SU-DHL-6 (cell line): Measurements from ENCODE around the gene SOX5.
"Not testable (repeated sequence)": the region's sequence is repeated elsewhere in the genome, so short reads cannot be mapped to it uniquely, and the experiment has no call there.

Source experiments
- H2AFZ ChIP-seq: fragments of 200-600 bp; sonication (generic); 2 replicates; pipeline ENCODE4 v1.6.1; 2014; ENCODE audit warnings: low read depth, mild to moderate bottlenecking, moderate library complexity, mixed read lengths, antibody characterized with exemption, low read length; ENCODE audit not compliant: severe bottlenecking
- H3F3A ChIP-seq: fragments of 200-600 bp; shearing (Covaris generic); 2 replicates; pipeline ENCODE4 v1.6.0; 2016; ENCODE audit warnings: antibody characterized with exemption, mild to moderate bottlenecking; ENCODE audit not compliant: insufficient read depth
- H3K27ac ChIP-seq: fragments of 200-600 bp; sonication (generic); 2 replicates; pipeline ENCODE4 v1.5.1; 2016; ENCODE audit warnings: low read depth, mild to moderate bottlenecking, low read length, moderate library complexity, mixed read lengths
- H3K27me3 ChIP-seq: fragments of 200-600 bp; sonication (generic), shearing (Covaris generic); 2 replicates; pipeline ENCODE4 v1.6.0; 2014; ENCODE audit warnings: mild to moderate bottlenecking, low read length
- H3K36me3 ChIP-seq: fragments of 200-600 bp; sonication (generic); 2 replicates; pipeline ENCODE4 v1.6.1; 2014; ENCODE audit warnings: mild to moderate bottlenecking, low read length, mixed read lengths
- H3K4me2 ChIP-seq: fragments of 300-600, 200-600 bp; shearing (Covaris generic), sonication (generic); 2 replicates; pipeline ENCODE4 v1.6.0; 2014; ENCODE audit warnings: low read length, low read depth, mild to moderate bottlenecking; ENCODE audit not compliant: poor library complexity, severe bottlenecking
- H3K4me3 ChIP-seq: fragments of 200-600 bp; sonication (generic); 2 replicates; pipeline ENCODE4 v1.5.1; 2014; ENCODE audit warnings: antibody characterized with exemption, low read length, mild to moderate bottlenecking, mixed read lengths; ENCODE audit not compliant: insufficient read depth, poor library complexity, severe bottlenecking
- H3K79me2 ChIP-seq: fragments of 200-600 bp; sonication (generic); 2 replicates; pipeline ENCODE4 v1.6.1; 2014; ENCODE audit warnings: mild to moderate bottlenecking, low read length, moderate library complexity; ENCODE audit not compliant: insufficient read depth
- H3K9ac ChIP-seq: fragments of 200-600 bp; sonication (generic); 2 replicates; pipeline ENCODE4 v1.7.0; 2014; ENCODE audit warnings: mild to moderate bottlenecking, low read length
- H3K9me2 ChIP-seq: fragments of 200-600 bp; sonication (generic); replicated peaks from 2 replicates; pipeline ENCODE4 v1.6.1; 2014; ENCODE audit warnings: low read length; ENCODE audit not compliant: insufficient read depth
- H3K9me3 ChIP-seq: fragments of 200-600 bp; sonication (generic); 2 replicates; pipeline ENCODE4 v1.6.1; 2014; ENCODE audit warnings: low read length, mixed read lengths; ENCODE audit not compliant: insufficient read depth
- H4K20me1 ChIP-seq: fragments of 200-600 bp; sonication (generic); 2 replicates; pipeline ENCODE4 v1.6.1; 2014; ENCODE audit warnings: low read depth, mild to moderate bottlenecking, antibody characterized with exemption, low read length, moderate library complexity, mixed read lengths
- CTCF ChIP-seq: fragments of 200-600 bp; sonication (generic); IDR thresholded peaks from one replicate; pipeline ENCODE4 v1.5.1; 2017; ENCODE audit warnings: antibody characterized with exemption, mild to moderate bottlenecking, low read length, moderate library complexity; ENCODE audit not compliant: insufficient read depth, poor library complexity, severe bottlenecking
- EZH2phosphoT487 ChIP-seq: fragments of 200-600 bp; sonication (generic), shearing (Covaris generic); conservative IDR thresholded peaks from 2 replicates; pipeline ENCODE4 v1.6.1; 2018; ENCODE audit warnings: mild to moderate bottlenecking, antibody characterized with exemption, low read length, moderate library complexity, mixed read lengths

SOX5 gene

DNA sequence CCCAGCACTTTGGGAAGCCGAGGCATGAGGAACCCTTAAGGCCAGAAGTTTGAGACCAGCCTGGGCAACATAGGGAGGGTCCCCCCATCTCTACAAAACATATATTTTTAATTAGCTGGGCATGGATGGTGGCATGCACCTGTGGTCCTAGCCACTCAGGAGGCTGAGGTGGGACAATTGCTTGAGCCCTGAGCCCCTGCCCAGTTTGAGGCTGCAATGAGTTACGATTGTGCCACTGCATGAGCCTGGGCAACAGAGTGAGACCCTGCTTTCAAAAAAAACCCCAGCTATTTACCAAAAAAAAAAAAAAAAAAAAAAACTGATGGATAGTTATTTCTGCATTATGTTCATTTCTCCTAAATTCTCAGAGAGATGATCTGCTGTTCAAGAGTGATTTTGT, 230.0 kb downstream of the SOX5 start:
- Histone ChIP-seq H3K4me2 (no peak overlapping the region), H3K9ac (no peak overlapping the region), H3K27ac (no peak overlapping the region), H4K20me1 (no peaks in the 10 kb centered on the region), H2AFZ (no peak overlapping the region), H3K9me3 (no peaks in the 10 kb centered on the region), H3K4me3 (no peak overlapping the region), H3F3A (no peaks in the 10 kb centered on the region), H3K27me3 (no peaks in the 10 kb centered on the region), H3K79me2 (no peaks in the 10 kb centered on the region), H3K9me2 (no peaks in the 10 kb centered on the region), H3K36me3 (no peaks in the 10 kb centered on the region)
- TF ChIP-seq CTCF (no peak), EZH2phosphoT487 (no peak)

DNA sequence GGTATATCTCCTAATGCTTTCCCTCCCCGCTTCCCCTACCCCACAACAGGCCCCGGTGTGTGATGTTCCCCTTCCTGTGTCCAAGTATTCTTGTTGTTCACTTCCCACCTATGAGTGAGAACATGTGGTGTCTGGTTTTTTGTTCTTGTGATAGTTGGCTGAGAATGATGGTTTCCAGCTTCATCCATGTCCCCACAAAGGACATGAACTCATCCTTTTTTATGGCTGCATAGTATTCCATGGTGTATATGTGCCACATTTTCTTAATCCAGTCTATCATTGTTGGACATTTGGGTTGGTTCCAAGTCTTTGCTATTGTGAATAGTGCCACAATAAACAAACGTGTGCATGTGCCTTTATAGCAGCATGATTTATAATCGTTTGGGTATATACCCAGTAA, 239.1 kb downstream of the SOX5 start:
- not testable (repeated sequence) for H3K79me2 ChIP-seq, H3K36me3 ChIP-seq, H4K20me1 ChIP-seq, H3K9me2 ChIP-seq, H3K4me2 ChIP-seq, H3K27ac ChIP-seq, H2AFZ ChIP-seq, H3K9ac ChIP-seq, H3K27me3 ChIP-seq, H3F3A ChIP-seq, H3K4me3 ChIP-seq, H3K9me3 ChIP-seq

- no peaks in the 10 kb centered on the region for H4K20me1 ChIP-seq
- H3K4me3 ChIP-seq = no peak overlapping the region
- H3K27me3 ChIP-seq = no peaks in the 10 kb centered on the region
- no peak overlapping the region for H3K9ac ChIP-seq
- H2AFZ ChIP-seq = no peak overlapping the region
- no peaks in the 10 kb centered on the region for H3K9me2 ChIP-seq
- TF ChIP-seq CTCF (no peak), EZH2phosphoT487 (no peak)
- no peaks in the 10 kb centered on the region for H3K36me3 ChIP-seq
- no peak overlapping the region for H3K4me2 ChIP-seq
- H3K79me2 ChIP-seq = no peaks in the 10 kb centered on the region
- no peak overlapping the region for H3K27ac ChIP-seq
- H3K9me3 ChIP-seq = no peaks in the 10 kb centered on the region
- H3F3A ChIP-seq = no peaks in the 10 kb centered on the region
These were observed 241.2 kb downstream of the SOX5 start for GRCh38 chr12:23708185-23708837.

DNA sequence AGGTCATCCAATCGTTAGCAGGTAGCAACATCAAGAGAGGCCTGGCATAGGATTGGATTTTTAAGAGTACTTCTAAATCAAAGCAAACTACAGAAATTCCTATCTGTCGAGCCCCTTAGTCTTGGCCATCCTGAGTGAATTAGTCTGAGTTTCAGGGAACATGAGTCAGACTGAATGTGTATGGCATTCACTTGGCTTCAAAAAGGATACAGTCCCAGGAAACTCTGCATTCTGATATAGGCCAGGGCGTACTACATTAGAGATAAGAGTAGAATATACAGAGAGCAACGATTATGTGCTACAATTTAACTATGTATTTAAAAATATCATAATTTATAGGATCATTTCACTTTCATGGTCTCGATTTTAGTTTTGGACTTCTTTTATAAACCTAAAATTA, 242.2 kb downstream of the SOX5 start:
- Histone ChIP-seq H3K36me3 (no peaks in the 10 kb centered on the region), H3K9me2 (no peaks in the 10 kb centered on the region), H3K9me3 (no peaks in the 10 kb centered on the region), H3K79me2 (no peaks in the 10 kb centered on the region), H3K4me3 (no peak overlapping the region), H3K9ac (no peak overlapping the region), H3K27ac (no peak overlapping the region), H4K20me1 (no peaks in the 10 kb centered on the region), H3K27me3 (no peaks in the 10 kb centered on the region), H3F3A (no peaks in the 10 kb centered on the region), H3K4me2 (no peak overlapping the region), H2AFZ (no peak overlapping the region)
- no peak for TF ChIP-seq EZH2phosphoT487
- no peak for TF ChIP-seq CTCF
